Measurements from ENCODE around the gene PABPC3. TPM values are rescaled to one million over a fixed set of nuclear protein-coding genes. Genes with fewer than 3 reads are reported as not detected.

The PABPC3 gene
- polyA plus RNA-seq (2013, experiment 1 of 2): 0.24 TPM
- polyA plus RNA-seq (2013, experiment 2 of 2): 0.15 TPM

GRCh38 chr13:25095851-25096453, at the start of gene PABPC3:
Gene PABPC3, plus strand, starts transcription at chr13:25096136. Its CDS starts 63 bp downstream, at chr13:25096199.
- Histone ChIP-seq H2AFZ (ENCODE audit: low read length) (no peak within 1 kb of the TSS), H3K27me3 (ENCODE audit: control insufficient read depth in 3 of 3, insufficient read depth in 3 of 3, low read depth in 1 of 3, low read length in 3 of 3) (no peaks in the 10 kb centered on the region), H3K9ac (ENCODE audit: low read depth, low read length, poor library complexity) (no peak within 1 kb of the TSS), H2AK5ac (ENCODE audit: low read depth, low read length) (no peak within 1 kb of the TSS), H2BK12ac (ENCODE audit: low read length) (no peak within 1 kb of the TSS), H3K4me2 (ENCODE audit: insufficient read depth, low read length, poor library complexity, severe bottlenecking) (no peak within 1 kb of the TSS), H4K8ac (ENCODE audit: low read depth, low read length) (no peak within 1 kb of the TSS), H2BK5ac (ENCODE audit: low read length) (no peak within 1 kb of the TSS), H3K36me3 (replicated peaks in 1 of 2; ENCODE audit: control insufficient read depth in 2 of 2, insufficient read depth in 2 of 2, low read length in 2 of 2) (no peaks in the 10 kb centered on the region), H4K91ac (ENCODE audit: low read depth, low read length, poor library complexity) (no peak within 1 kb of the TSS), H3K14ac (ENCODE audit: low read length) (no peak within 1 kb of the TSS), H2BK120ac (ENCODE audit: low read depth, low read length) (no peak within 1 kb of the TSS), H3K79me1 (ENCODE audit: low read depth, low read length) (no peaks in the 10 kb centered on the region), H3K18ac (ENCODE audit: low read length) (peak within 1 kb of the TSS; percentile 33), H3K9me3 (replicated peaks in 1 of 2; ENCODE audit: control insufficient read depth in 2 of 2, insufficient read depth in 1 of 2, low read depth in 1 of 2, low read length in 2 of 2) (no peaks in the 10 kb centered on the region), H3K4me1 (ENCODE audit: control insufficient read depth in 2 of 2, insufficient read depth in 1 of 2, low read depth in 1 of 2, low read length in 2 of 2) (no peaks in the 10 kb centered on the region), H3K4me3 (ENCODE audit: low read length in 2 of 2) (no peak within 1 kb of the TSS), H3K27ac (replicated peaks; ENCODE audit: low read length) (no peak within 1 kb of the TSS), H3K23ac (ENCODE audit: low read depth, low read length, poor library complexity) (peak within 1 kb of the TSS; percentile 58), H3K4ac (ENCODE audit: low read length) (no peak within 1 kb of the TSS), H2BK15ac (ENCODE audit: low read length) (no peak within 1 kb of the TSS)
- no peak for DNase-seq (ENCODE audit: low spot score)
- WGBS, 2 donors (ENCODE audit: extremely low coverage in 2 of 2, insufficient read length in 2 of 2, insufficient replicate concordance in 1 of 2): no CpG with 5 or more reads among the region's 50 CpGs

- H3K14ac ChIP-seq (ENCODE audit: low read length): no peak overlapping the region
- no peak overlapping the region for H3K4ac ChIP-seq (ENCODE audit: low read length)
- no peak overlapping the region for H4K91ac ChIP-seq (ENCODE audit: low read depth, low read length, poor library complexity)
- no peak overlapping the region for H3K23ac ChIP-seq (ENCODE audit: low read depth, low read length, poor library complexity)
- H3K4me3 ChIP-seq (ENCODE audit: low read length in 2 of 2): peak overlapping the region; percentile 66 to 87
- H2BK5ac ChIP-seq (ENCODE audit: low read length): no peak overlapping the region
- peak overlapping the region; percentile 84 for H3K4me2 ChIP-seq (ENCODE audit: insufficient read depth, low read length, poor library complexity, severe bottlenecking)
- no peaks in the 10 kb centered on the region for H3K79me1 ChIP-seq (ENCODE audit: low read depth, low read length)
- H3K36me3 ChIP-seq (replicated peaks in 1 of 2; ENCODE audit: control insufficient read depth in 2 of 2, insufficient read depth in 2 of 2, low read length in 2 of 2): no peaks in the 10 kb centered on the region
- H2AK5ac ChIP-seq (ENCODE audit: low read depth, low read length): no peak overlapping the region
- no peak for DNase-seq (ENCODE audit: low spot score)
- peak overlapping the region; percentile 9 for H2BK120ac ChIP-seq (ENCODE audit: low read depth, low read length)
- peaks cover 0 to 21% (median 3%) of the 10 kb centered on the region in 3 experiments for H3K27me3 ChIP-seq (ENCODE audit: control insufficient read depth in 3 of 3, insufficient read depth in 3 of 3, low read depth in 1 of 3, low read length in 3 of 3)
- WGBS, 2 donors (ENCODE audit: extremely low coverage in 2 of 2, insufficient read length in 2 of 2, insufficient replicate concordance in 1 of 2): no CpG with 5 or more reads among the region's 24 CpGs
- H4K8ac ChIP-seq (ENCODE audit: low read depth, low read length): no peak overlapping the region
- peaks cover 3 to 5% of the 10 kb centered on the region in 2 donors for H3K4me1 ChIP-seq (ENCODE audit: control insufficient read depth in 2 of 2, insufficient read depth in 1 of 2, low read depth in 1 of 2, low read length in 2 of 2)
- H3K27ac ChIP-seq (replicated peaks; ENCODE audit: low read length): no peak overlapping the region
- H3K18ac ChIP-seq (ENCODE audit: low read length): no peak overlapping the region
- H2BK15ac ChIP-seq (ENCODE audit: low read length): no peak overlapping the region
- H2AFZ ChIP-seq (ENCODE audit: low read length): peak overlapping the region; percentile 96
- H3K9ac ChIP-seq (ENCODE audit: low read depth, low read length, poor library complexity): no peak overlapping the region
- H2BK12ac ChIP-seq (ENCODE audit: low read length): no peak overlapping the region
- H3K9me3 ChIP-seq (replicated peaks in 1 of 2; ENCODE audit: control insufficient read depth in 2 of 2, insufficient read depth in 1 of 2, low read depth in 1 of 2, low read length in 2 of 2): peaks cover 0 to 4% of the 10 kb centered on the region in 2 donors
These were observed 49.5 kb upstream of the PABPC3 start for GRCh38 chr13:25046274-25046984.

- H2BK12ac ChIP-seq (ENCODE audit: low read length): no peak overlapping the region
- H3K14ac ChIP-seq (ENCODE audit: low read length): peak overlapping the region; percentile 71
- peak overlapping the region; percentile 66 to 87 for H3K4me3 ChIP-seq (ENCODE audit: low read length in 2 of 2)
- no peak overlapping the region for H3K4ac ChIP-seq (ENCODE audit: low read length)
- peak; percentile 62 for DNase-seq (ENCODE audit: low spot score)
- peak overlapping the region; percentile 9 for H2BK120ac ChIP-seq (ENCODE audit: low read depth, low read length)
- H3K23ac ChIP-seq (ENCODE audit: low read depth, low read length, poor library complexity): peak overlapping the region; percentile 73
- peaks cover 0 to 4% of the 10 kb centered on the region in 2 donors for H3K9me3 ChIP-seq (replicated peaks in 1 of 2; ENCODE audit: control insufficient read depth in 2 of 2, insufficient read depth in 1 of 2, low read depth in 1 of 2, low read length in 2 of 2)
- H2BK5ac ChIP-seq (ENCODE audit: low read length): peak overlapping the region; percentile 22
- peak overlapping the region; percentile 95 for H3K18ac ChIP-seq (ENCODE audit: low read length)
- H3K4me2 ChIP-seq (ENCODE audit: insufficient read depth, low read length, poor library complexity, severe bottlenecking): peak overlapping the region; percentile 84
- H3K4me1 ChIP-seq (ENCODE audit: control insufficient read depth in 2 of 2, insufficient read depth in 1 of 2, low read depth in 1 of 2, low read length in 2 of 2): peaks cover 3 to 5% of the 10 kb centered on the region in 2 donors
- no peak overlapping the region for H4K8ac ChIP-seq (ENCODE audit: low read depth, low read length)
- no peak overlapping the region for H2BK15ac ChIP-seq (ENCODE audit: low read length)
- peak overlapping the region; percentile 96 for H2AFZ ChIP-seq (ENCODE audit: low read length)
- peak overlapping the region; percentile 48 for H3K27ac ChIP-seq (replicated peaks; ENCODE audit: low read length)
- H3K9ac ChIP-seq (ENCODE audit: low read depth, low read length, poor library complexity): peak overlapping the region; percentile 81
- H3K27me3 ChIP-seq (ENCODE audit: control insufficient read depth in 3 of 3, insufficient read depth in 3 of 3, low read depth in 1 of 3, low read length in 3 of 3): peaks cover 0 to 21% (median 3%) of the 10 kb centered on the region in 3 experiments
- no peaks in the 10 kb centered on the region for H3K36me3 ChIP-seq (replicated peaks in 1 of 2; ENCODE audit: control insufficient read depth in 2 of 2, insufficient read depth in 2 of 2, low read length in 2 of 2)
- H2AK5ac ChIP-seq (ENCODE audit: low read depth, low read length): no peak overlapping the region
- no peaks in the 10 kb centered on the region for H3K79me1 ChIP-seq (ENCODE audit: low read depth, low read length)
- no CpG with 5 or more reads among the region's 39 CpGs for WGBS, 2 donors (ENCODE audit: extremely low coverage in 2 of 2, insufficient read length in 2 of 2, insufficient replicate concordance in 1 of 2)
- no peak overlapping the region for H4K91ac ChIP-seq (ENCODE audit: low read depth, low read length, poor library complexity)
These were observed 48.9 kb upstream of the PABPC3 start for GRCh38 chr13:25046985-25047511.

GRCh38 chr13:25051065-25051464, 44.9 kb upstream of the PABPC3 start:
- no peak overlapping the region for H3K18ac ChIP-seq (ENCODE audit: low read length)
- no peak overlapping the region for H2AFZ ChIP-seq (ENCODE audit: low read length)
- H3K9me3 ChIP-seq (replicated peaks in 1 of 2; ENCODE audit: control insufficient read depth in 2 of 2, insufficient read depth in 1 of 2, low read depth in 1 of 2, low read length in 2 of 2): peaks cover 0 to 4% of the 10 kb centered on the region in 2 donors
- no peak overlapping the region for H4K8ac ChIP-seq (ENCODE audit: low read depth, low read length)
- no peak overlapping the region for H2BK12ac ChIP-seq (ENCODE audit: low read length)
- H3K23ac ChIP-seq (ENCODE audit: low read depth, low read length, poor library complexity): no peak overlapping the region
- H3K27me3 ChIP-seq (ENCODE audit: control insufficient read depth in 3 of 3, insufficient read depth in 3 of 3, low read depth in 1 of 3, low read length in 3 of 3): peaks cover 0 to 6% (median 0%) of the 10 kb centered on the region in 3 experiments
- H2AK5ac ChIP-seq (ENCODE audit: low read depth, low read length): no peak overlapping the region
- H3K9ac ChIP-seq (ENCODE audit: low read depth, low read length, poor library complexity): no peak overlapping the region
- peaks cover 0 to 5% of the 10 kb centered on the region in 2 donors for H3K4me1 ChIP-seq (ENCODE audit: control insufficient read depth in 2 of 2, insufficient read depth in 1 of 2, low read depth in 1 of 2, low read length in 2 of 2)
- WGBS, 2 donors (ENCODE audit: extremely low coverage in 2 of 2, insufficient read length in 2 of 2, insufficient replicate concordance in 1 of 2): no CpG with 5 or more reads among the region's 1 CpG
- H3K79me1 ChIP-seq (ENCODE audit: low read depth, low read length): no peaks in the 10 kb centered on the region
- H3K36me3 ChIP-seq (replicated peaks in 1 of 2; ENCODE audit: control insufficient read depth in 2 of 2, insufficient read depth in 2 of 2, low read length in 2 of 2): no peaks in the 10 kb centered on the region
- H2BK15ac ChIP-seq (ENCODE audit: low read length): no peak overlapping the region
- H3K14ac ChIP-seq (ENCODE audit: low read length): no peak overlapping the region
- no peak overlapping the region for H3K4me2 ChIP-seq (ENCODE audit: insufficient read depth, low read length, poor library complexity, severe bottlenecking)
- no peak overlapping the region for H2BK5ac ChIP-seq (ENCODE audit: low read length)
- H3K27ac ChIP-seq (replicated peaks; ENCODE audit: low read length): no peak overlapping the region
- H4K91ac ChIP-seq (ENCODE audit: low read depth, low read length, poor library complexity): no peak overlapping the region
- H3K4ac ChIP-seq (ENCODE audit: low read length): no peak overlapping the region
- H3K4me3 ChIP-seq (ENCODE audit: low read length in 2 of 2): no peak overlapping the region
- DNase-seq (ENCODE audit: low spot score): no peak
- H2BK120ac ChIP-seq (ENCODE audit: low read depth, low read length): no peak overlapping the region

Measured in neuronal stem cell (in vitro differentiated cells).